NCI-H345 treated with DMSO at 0.1 percent for 48 hours (cell line): ENCODE data around the gene MSANTD3.
"Not testable (repeated sequence)": the region's sequence is repeated elsewhere in the genome, so short reads cannot be mapped to it uniquely, and the experiment has no call there.

Experiments used
- DNase-seq: peaks from one replicate; lab custom pipeline; 2025; ENCODE audit not compliant: unreplicated experiment; lab: John Stamatoyannopoulos, UW

The MSANTD3 gene, protein sequence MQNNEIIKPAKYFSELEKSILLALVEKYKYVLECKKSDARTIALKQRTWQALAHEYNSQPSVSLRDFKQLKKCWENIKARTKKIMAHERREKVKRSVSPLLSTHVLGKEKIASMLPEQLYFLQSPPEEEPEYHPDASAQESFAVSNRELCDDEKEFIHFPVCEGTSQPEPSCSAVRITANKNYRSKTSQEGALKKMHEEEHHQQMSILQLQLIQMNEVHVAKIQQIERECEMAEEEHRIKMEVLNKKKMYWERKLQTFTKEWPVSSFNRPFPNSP

DNA sequence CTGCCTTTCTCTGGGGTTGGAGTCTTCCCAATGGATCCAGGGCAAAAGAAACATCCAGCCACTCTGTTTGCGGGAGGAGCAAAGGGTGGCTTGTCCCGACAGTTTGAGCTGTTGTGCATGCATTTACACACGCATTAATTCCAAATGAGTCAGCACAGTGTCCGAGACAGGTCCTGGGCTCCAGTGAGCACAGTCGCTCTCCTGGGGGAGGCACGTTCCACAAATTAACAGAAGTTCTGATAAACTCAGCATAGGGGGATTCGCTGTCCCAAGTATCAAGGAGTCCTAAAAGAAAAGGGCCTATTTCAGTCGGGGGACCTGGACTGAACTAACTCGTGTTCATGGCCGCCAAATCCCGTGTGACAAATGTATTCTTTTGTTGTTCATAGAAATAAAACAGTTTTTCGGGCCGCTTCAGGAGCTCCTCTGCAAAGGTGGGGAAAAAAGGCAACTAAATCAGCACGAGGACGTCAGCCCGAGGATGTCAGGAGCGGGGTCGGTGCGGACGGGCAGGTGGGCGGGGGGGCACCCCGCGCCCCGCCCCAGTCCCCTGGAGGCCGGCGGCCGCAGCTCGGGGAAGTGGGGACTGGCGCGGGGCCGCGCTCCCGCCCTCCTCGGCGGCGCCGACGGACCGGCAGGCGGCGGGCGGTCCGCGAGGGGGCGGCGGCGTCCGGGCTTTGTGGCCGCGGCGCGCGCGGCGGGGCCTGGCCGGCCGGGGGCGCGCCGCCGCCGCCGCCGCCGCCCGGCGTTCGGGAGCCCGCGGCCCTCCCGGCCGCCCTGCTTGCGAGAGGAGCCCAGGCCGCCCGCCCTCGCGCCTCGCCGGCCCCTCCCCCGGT is at the start of gene MSANTD3:
Gene MSANTD3, plus strand, starts transcription at position 614 of the 836 bp plus-strand sequence. CDS start 14,796 bp downstream, outside the sequence.
- peak; percentile 55 for DNase-seq

DNA sequence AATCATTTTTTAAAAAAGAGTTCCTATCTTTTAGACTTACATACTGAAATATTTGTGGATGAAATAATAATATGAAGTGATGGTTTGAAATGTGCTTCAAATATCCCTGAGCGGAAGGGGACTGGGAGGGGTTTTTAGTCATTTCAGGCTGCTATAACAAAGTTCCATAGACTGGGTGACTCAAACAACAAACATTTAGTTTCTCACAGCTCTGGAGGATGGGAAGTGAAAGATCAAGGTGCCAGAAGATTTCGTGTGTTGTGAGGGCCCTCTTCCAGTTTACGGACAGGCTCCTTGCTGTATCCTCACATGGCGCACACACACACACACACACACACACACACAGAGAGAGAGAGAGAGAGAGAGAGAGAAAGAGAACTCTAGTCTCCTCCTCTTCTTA is 47.1 kb upstream of the MSANTD3 start:
- DNase-seq, result no peak

DNA sequence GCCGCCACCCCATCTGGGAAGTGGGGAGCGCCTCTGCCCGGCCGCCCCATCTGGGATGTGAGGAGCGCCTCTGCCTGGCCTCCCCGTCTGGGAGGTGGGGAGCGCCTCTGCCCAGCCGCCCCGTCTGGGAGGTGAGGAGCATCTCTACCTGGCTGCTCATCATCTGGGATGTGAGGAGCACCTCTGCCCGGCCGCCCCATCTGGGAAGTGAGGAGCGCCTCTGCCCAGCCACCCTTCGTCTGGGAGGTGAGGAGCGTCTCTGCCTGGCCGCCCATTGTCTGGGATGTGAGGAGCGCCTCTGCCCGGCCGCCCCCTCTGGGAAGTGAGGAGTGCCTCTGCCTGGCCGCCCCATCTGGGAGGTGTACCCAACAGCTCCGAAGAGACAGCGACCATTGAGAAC is 34.0 kb upstream of the MSANTD3 start:
- DNase-seq, result not testable (repeated sequence)

DNA sequence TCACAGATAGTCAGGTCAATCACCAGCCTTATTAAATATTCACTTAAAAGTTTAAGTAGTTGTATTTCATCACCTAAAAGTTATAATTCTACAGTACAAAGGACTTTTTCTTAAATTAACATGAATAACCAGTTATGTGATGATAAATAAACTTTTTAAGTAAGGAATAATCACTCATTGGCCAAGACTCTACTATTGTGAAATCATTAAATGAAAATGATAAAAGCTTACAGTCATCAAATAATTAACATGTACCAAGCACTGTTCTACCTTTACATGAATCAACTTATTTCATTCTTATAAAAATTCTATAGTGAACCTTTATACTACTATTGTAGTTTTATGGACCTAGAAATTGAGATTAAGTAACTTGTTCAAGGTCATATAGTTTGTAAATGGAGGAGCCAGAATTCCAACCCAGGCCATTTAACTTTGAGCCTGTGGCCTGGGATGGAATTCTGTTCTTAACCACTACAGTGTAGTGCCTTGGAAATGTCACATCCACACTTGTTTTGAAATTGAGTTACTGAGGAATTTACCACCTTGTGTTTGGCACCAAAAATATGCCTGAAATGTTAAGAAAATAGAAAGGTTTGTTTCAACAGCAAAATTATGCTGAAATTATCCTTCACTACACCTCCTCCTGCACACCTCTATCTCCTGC is 32.8 kb upstream of the MSANTD3 start:
- no peak for DNase-seq

DNA sequence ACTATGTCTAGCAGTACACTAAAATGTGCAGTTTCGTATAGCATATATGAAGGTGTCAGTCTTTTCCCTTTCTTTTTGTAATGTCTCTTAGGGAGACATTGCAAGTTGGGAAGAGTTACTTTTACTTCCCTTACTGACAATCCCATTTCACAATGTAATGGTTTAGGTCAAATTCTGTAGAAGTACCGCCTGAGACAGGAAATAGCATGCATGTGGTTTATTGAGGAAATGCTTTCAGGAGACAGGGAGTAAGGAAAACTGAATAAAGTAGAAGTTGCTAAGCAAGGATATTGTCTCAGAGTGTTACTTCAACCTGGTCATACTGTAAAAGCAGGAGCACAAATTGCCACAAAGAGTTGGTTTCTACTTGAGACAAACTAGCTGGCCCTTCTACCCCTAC is 32.1 kb upstream of the MSANTD3 start:
- DNase-seq, result no peak

DNA sequence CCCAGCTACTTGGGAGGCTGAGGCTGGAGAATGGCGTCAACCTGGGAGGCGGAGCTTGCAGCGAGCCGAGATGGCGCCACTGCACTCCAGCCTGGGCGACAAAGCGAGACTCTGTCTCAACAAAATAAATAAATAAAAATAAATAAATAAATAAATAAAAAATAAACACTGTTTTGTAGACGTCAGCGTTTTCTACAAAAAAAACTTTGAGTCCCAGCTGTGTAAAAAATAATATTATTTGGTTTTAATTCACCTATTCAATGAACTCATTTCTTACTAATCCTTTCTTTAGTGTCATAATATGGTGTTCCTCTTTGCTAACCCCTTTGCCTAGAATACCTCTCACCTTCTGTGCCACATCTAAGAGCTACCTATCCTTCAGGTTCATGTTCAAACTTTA is 30.2 kb upstream of the MSANTD3 start:
- no peak for DNase-seq

DNA sequence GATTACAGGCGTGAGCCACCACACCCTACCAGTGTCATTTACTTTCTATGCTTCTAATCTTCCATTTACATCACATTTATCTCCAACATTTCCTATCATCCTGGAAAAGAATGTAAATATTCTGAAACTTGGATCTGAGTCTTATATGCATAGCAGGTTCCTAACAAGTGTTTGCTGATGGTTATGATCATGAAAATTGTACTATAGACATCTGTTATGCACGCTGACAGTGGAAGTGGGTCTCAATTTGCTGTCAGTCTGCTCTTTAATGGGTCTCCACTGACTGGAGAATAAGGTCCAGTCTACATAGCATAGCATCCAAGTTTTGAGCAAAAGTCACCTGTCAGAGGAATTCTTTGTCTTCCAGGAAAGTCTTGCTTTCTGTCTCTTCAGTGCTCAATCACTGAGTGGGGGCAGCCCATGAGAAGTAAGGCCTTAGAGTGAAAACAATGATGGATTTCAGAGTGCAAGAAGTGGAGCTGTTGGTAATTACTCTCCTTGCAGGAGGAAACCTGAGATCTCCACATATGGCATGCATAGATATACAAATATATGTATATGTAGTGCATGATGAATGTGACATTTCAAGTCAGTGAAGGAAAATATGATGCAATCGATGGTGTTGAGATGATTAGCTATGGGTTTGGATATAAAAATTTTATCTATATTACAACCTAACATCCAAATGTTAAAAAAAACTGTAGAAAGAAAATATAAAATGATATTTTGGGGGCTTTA is 29.2 kb upstream of the MSANTD3 start:
- no peak for DNase-seq

DNA sequence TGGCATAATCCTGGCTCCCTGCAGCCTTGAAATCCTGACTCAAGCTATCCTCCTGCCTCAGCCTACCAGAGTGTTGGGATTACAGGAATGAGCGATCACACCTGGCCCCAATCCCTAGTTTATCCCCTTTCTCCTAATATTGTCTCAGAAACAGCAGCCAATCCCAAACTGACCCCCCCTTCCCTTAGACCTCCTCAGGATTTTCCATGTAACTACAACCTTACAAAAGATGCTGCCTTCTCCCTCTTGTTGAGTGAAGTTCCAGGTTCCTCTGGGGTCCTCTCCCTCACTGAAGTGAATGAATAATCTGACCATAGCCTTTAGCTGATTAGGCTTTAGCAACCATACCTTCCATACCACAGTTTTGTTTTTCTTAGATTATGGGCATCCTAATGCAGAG is 25.9 kb upstream of the MSANTD3 start:
- no peak for DNase-seq

DNA sequence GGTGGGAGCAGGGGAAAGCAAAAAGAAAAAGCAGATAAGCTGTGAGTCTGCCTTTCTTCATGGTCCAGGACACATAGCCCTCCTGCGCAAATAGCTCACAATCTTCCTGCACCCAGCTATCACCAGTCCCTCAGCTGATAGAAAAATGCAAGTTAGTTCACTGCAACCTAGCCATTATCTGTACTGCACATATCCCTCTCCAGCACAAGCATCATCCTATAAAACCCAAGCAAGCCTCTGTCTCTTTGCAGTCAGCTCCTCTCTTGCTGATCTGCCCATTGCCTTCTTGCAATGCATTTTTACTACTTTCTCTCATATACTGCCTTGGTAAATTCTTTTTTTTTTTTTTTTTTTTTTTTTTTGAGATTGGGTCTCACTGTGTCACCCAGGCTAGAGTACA is 20.0 kb upstream of the MSANTD3 start:
- no peak for DNase-seq

DNA sequence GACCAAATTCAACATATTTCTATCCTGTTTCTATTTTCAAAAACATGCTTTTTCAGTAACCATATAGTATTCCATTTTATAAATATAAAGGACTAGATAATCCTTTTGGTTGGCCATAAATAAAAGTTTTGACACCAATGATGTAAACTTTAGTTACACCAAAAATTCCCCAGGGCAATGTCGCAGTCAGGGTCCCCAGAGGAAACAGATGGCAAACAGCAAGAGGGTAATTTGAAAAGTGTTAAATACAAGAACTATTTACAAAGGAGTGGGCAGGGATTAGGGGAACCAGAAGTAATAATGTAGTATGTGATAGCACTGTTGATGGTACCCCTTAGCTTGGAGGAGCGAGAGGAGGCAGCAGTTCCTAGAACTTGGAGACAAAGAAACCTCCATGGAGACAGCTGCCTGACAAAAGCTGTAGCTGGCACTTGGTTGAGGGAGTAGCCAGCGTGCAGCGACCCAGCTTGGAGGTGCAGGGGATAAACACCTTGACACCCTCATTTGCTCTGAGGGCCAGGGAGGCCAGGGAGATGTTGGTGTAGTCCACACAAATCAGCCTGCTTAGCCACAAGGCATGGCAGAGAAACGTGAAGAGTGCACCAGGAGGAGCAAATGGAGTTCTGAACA is 18.3 kb upstream of the MSANTD3 start:
- no peak for DNase-seq

DNA sequence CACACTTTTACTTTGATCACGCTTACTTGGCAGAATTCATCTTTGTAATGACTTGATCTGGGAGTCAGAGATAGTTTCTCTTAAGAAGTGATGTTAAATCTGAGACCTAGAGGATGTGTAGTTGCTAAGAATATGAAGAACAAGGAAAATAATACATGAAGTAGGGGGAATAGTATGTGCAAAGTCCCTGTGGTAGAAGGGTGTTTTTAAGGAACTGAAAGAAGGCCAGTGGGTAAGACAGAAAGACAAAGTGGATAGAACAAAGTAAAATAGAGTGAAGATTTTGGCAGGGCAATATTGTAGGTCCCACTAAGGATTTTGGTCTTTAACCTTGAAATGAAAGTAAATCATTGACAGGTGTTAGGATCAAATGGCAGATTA is 17.8 kb upstream of the MSANTD3 start:
- no peak for DNase-seq

DNA sequence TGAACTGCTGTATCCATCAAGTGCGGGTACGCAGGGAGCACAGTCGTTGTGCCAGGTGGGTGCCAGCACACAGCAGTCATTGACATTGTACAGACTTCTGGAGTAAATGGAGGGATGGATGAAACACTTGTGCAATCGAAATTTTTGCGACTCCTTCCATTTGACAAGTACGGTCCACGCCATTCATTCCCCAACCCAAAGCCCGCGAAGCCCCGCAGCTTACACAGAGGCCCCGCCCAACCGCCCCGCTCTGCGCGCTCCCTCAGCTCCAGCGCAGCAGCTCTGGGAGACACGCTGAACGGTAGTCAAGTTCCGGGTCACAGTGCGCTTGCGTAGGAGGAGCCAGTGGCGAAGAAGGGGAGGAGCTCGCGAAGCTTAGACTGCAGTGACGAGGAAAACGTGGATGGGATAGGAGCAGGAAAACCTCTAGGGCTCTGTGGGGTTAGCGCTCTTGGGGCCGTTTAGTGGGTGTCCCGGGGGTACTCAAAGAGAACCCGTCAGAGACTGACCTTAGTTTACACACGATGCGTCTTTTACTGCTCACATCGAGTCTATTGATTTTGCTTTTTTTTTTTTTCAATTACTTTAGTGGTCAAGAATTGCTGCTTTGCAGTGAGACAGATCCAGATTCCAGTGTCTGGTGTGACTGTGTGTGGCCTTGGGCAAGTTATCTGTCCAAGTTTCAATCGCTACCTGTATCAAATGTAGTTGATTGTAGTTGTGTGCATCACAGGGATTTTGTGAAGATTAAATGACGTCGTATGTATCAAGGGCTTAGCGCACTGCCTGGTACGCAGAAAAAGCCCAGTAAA is 15.3 kb upstream of the MSANTD3 start:
- DNase-seq, result peak; percentile 91

DNA sequence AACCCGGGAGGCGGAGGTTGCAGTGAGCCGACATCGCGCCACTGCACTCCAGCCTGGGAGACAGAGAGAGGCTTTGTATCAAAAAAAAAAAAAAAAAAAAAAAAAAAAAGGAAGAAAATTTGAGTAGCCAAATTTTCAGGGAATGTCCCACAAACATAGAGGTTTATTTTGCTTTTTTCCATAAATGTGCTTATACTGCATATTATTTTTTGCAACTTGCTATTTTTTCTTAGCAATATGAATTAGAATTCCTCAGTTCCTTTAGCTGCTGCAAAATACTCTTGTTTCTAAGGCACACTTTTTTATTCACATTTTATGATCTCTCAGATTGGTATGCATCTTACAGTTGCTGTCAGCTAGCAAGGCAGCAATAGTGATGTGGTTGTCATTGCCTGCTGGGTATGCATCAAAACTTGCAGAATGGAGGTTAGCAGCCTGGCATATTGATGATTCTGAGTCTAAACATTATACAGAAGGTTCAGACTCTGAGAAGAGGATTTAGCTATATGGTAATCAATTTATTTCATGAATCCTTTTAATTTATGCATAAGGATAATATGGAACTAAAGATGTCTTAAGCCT is 13.0 kb upstream of the MSANTD3 start:
- no peak for DNase-seq

DNA sequence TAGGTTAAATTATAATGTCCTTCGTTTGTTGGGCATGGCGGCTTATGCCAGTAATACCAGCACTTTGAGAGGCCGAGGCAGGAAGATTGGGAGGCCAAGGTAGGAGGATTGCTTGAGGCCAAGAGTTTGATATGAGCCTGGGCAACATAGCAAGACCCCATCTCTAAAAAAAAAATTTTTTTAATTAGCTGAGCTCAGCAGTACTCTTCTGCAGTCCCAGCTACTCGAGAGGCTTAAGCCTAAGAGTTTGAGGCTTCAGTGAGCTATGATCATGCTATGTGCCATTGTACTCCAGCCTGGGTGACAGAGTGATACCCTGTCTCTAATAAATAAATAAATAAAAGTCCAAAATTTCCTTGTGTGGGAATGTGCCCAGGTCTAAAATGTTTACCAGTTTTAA is 9.1 kb upstream of the MSANTD3 start:
- no peak for DNase-seq

DNA sequence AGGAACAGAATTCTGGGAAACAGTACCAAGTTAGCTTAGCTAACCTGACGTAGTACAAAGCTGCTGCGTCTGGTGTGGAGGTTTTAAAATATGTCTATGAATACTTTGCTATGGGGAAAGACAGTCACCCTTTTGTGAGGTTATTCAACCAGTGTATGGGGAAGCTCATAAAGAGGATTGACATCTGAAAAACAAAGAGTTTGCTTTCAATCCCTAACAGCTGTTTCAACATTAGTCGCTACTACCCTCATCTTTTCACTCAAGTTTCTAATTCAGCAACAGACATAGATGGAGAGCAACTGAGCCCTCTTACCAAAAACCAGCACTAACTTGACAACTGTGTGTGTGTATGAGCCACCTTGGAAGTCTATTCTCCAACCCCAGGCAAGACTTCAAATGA is 7.8 kb upstream of the MSANTD3 start:
- DNase-seq, result no peak

DNA sequence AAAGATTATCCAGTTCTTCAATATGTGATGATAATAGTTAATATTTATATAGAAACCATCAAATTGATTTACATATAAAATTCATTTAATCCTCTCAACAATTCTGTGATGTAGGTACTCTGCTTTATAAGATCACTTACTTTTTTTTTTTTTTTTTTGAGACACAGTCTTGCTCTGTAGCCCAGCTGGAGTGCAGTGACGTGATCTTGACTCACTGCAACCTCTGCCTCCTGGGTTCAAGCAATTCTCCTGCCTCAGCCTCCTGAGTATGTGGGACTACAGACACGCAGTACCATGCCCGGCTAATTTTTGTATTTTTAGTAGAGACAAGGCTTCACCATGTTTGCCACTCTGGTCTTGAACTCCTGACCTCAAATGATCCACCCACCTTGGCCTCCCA is 5.8 kb upstream of the MSANTD3 start:
- not testable (repeated sequence) for DNase-seq

DNA sequence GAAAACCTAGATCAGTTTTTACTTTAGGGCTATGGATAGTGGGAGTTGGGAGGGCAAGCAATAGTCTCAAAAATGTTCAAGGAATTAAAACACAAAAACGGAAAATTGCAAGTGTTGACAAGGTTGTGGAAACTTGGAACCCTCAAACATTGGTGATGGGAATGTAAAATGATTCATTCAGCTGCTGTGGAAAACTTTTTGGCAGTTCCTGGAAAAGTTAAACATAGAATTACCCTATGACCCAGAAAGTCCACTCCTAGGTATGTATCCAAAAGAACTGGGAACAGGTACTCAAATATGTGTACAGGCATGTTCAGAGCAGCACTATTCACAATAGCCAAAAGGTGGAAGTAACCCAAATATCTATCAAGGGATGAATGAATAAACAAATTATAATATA is 1.2 kb upstream of the MSANTD3 start:
- no peak for DNase-seq

DNA sequence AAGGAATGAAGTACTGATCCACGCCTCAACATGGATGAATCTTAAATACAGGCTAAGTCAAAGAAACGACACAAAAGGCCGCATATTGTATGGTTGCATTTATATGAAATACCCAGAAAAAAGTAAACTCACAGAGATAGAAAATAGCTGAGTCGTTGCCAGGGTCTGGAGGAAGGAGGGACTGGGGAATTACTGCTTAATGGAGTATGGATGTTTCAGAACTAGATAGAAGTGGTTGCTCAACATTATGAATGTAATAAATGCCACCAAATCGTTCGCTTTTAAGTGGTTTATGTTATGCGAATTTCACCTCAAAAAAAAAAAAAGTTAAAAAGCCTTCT is 784 bp upstream of the MSANTD3 start:
- no peak for DNase-seq

DNA sequence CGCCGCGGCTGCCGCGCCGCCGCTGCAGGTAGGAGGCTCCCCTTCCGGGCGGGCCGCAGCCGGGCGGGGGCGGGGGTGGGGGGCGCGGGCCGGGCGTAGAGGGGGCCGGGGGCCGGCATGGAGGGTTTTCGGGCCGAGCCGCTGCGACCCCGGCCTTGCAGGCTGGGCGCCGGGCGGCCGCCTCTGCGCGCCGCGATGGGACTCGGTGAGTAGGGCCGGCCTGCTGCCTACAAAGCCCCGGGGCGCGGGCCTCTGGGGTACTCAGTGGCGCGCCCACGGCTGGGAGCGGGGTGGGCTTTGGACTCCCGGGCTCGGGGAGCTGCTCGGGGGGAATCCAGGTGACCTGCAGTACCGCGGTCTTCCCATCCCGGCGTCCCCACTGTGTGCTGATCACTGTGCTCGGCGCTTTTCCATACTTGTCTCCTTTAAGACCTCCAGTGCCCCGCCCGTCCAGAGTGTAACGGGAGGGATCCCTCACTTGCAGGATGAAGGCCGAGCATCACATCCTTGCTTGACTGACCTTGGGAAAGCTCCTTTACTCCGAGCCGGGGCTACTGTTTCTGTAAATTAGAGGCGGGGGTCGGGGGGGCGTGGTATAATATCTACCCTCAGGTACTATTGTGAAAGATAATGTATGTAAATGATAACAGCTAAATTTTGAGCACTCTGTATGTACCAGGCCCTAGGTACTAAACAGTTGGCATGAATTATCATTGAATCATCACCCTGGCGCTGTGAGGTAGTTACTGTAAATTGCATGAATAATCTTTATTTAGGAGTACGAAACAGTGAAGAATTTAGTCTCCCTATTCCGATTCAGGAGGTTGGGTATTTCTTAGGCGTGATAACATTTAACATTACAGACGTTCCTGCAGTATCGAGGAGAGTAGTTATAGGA is 672 bp downstream of the MSANTD3 start:
- DNase-seq, result peak; percentile 51
